HG03342 (cell line): ENCODE results near the gene NRXN3.

Experiments used
- ATAC-seq: cut with Tn5 transposase; IDR thresholded peaks from one replicate; pipeline ENCODE4 v1.9.1; 2021; ENCODE audit warnings: mild to moderate bottlenecking, moderate library complexity; ENCODE audit not compliant: unreplicated experiment

NRXN3 gene

DNA sequence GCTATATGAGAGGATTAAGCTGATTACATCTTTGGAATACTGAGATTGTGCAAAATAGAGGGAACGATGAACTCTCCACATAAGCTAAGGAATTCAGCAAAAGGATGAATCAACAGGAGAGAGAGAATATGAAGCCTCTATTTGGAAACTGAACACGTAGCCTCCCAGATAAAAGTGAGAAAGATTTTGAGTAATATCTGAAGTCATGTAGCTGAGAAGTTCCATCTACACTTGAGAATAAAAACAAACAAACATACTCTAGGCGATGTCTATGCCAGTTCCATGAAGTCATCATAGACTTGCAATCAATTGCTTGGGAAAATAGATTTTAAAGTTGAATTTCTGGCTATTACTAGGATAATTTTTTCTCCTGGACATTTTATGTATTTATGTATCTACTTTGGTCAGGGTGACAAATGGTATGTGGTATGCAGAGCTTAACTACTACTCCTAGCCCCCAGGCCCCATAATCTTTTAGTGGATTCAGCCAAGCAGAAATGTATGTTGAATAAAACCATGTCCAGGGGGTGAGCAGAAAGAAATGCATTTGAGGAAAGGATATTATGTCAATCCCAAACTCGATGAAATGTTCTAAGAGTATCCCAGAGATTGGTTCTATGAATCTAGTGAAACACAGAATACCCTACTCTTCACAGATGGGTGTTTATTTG lies 1413.7 kb downstream of the NRXN3 start:
- ATAC-seq: no peak

DNA sequence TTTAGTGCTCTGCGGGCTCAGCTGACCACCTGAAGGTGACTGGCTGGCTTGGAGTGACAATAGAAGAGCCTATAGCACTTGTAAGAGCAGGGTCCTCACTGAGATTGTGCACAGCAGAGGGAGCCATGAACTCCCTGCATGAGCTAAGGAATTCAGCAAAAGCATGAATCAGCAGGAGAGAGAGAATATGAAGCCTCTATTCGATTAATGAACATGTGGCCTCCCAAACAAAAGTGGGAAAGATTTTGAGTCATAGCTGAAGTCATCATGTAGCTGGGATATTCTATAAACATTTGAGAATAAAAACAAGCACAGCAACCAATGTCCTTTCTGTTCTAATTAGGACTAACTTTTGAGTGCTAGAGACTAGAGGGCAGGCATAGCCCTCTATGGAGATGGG lies 1414.5 kb downstream of the NRXN3 start:
- ATAC-seq: no peak

GRCh38 chr14:79585845-79586244 lies 1415.7 kb downstream of the NRXN3 start:
- ATAC-seq: no peak

DNA sequence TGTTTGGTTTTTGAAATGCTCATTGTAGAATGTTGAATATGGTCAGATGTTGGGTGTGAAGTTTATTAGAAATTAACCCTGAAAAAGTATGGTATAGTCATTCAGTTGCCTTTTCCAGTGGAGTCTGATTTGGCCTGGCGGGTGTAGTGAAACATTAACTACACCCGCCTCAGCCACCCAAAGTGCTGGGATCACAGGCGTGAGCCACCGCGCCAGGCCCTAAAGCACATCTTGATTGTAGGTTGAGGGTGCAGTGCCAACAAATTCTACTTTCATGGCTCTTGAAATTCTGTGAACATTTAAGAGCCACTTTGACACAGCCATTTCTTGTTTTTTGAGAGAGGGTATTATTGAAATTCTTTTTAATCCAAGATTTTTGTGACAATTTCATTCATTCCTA lies 1416.2 kb downstream of the NRXN3 start:
- no peak for ATAC-seq

DNA sequence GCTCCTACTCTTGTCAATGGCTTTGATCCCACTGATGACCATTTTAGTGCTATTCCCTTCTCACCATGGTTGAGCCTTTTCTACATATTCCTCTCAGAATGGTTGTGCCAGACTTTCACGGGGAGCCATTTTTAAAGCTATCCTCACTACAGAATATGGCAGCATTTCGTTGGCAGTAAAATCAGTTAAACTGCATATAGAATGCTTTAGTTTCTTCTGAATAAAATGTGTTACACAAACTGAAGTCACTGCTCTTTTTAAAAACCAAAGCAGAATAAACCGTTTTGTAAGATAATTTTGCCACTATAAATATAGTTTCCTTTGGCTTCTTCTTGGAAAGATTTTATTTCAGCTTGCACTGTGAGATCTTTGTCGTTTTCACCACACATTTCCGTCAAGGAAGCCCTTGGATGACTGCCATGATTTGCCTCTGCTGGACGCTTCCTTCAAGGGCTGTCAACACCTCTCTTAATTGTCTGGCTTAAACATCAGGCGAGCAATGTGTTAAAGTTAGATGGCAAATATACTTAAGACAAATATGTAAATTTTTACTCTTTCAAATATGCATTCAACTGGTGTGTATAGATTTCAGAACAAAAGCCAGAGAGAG lies 1416.9 kb downstream of the NRXN3 start:
- ATAC-seq: no peak

GRCh38 chr14:79587875-79588274 lies 1417.7 kb downstream of the NRXN3 start:
- no peak for ATAC-seq

- ATAC-seq: no peak
Measured at GRCh38 chr14:79588398-79588797, 1418.2 kb downstream of the NRXN3 start.

DNA sequence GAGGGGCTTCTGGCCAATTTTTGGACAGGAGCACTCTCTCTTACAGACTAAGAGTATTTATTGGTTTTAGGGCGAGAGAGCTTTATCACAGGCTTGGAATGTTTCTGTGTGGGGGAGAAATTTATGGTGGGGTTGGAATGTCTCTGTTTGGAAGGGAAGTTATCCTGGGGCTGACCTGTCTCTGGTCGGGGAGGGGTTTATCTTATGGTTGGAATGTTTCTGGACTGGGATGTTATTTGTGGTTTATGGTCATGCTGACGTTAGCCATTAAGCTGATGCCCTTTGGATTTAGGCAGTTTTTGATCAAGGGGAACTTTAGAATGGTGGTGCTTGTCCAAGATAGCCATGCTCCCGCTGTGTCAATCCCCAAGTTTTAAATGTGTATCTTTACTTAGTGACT lies 1426.4 kb downstream of the NRXN3 start:
- ATAC-seq: no peak

- ATAC-seq: no peak
Measured at GRCh38 chr14:79597566-79597965, 1427.4 kb downstream of the NRXN3 start.

DNA sequence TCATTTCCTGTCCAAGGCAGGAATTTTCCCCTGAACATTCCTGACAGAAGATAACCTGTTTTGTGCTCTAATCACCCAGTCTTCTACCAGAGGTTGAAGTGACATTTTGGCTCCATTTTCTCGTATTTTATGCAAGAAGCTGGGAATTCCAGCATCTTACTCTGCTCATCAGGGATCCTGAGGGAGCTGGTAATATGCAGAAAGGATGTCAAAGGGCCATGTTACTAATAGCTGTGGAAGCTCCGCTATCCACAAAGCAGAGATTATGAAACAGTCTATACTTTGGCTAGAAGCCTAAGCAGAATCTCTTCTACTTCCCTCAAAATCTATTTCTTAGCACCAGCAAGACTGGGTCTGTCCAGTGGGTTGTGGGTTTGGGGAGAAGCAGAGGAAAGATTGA lies 1428.2 kb downstream of the NRXN3 start:
- no peak for ATAC-seq

GRCh38 chr14:79599239-79599638 lies 1429.1 kb downstream of the NRXN3 start:
- no peak for ATAC-seq

GRCh38 chr14:79600406-79600805 lies 1430.2 kb downstream of the NRXN3 start:
- ATAC-seq: no peak

- ATAC-seq: no peak
Measured at GRCh38 chr14:79601579-79601978, 1431.4 kb downstream of the NRXN3 start.

DNA sequence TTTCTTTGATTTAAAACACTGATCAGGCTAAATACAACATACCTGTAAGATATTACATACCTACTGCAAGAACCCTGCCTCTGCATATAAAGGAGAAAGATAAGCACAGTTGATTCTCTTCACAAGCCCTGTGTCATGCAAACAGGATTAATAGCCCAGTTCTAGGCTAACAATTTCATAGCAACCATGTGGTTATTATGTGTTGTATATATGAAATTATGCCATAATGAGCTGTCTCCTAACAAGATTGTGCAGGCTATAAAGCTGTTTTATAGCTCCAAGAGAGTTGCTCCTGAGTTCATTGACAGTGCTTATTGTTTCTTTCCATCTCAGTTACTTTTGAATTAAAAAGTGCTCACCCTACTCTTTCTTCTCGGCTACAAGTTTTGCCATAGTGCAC lies 1431.9 kb downstream of the NRXN3 start:
- ATAC-seq: no peak

DNA sequence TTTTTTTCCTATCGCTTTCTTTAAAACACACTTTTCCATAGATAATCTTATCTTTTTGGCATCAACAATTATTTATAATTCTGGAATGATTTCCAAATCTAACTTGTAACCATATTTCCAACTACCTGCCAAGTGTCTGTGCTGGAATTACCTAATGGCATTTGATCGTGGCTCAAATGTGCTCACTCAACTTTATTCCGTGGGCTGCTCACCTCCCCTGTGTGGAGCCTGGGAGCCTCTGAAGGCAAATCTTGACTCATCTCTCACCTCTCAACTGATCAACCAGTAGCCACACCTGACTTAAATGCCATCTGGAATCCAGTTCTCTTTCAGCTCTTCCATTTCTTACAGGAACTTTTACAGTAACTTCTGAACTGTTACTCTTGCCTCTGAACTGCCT lies 1432.6 kb downstream of the NRXN3 start:
- ATAC-seq: no peak

DNA sequence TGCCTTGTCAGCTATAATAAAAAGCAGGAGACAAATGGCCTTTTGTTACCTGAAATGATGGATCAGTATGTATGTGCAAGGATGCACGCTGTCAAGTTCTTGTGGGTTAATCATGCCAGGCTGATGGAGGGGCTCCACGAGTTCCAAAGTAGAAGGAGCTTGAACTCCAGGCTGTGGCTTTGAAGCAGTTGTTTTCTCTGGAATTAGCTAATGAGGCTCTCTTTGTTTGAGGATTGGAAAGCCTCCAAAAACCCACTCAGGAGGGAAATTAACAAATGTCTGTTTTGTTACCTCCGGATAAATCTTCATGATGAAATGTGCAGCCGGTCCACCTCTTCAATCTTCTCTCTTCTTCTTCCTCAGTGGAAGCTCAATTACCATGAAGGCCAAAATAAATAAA lies 1435.7 kb downstream of the NRXN3 start:
- ATAC-seq: no peak

DNA sequence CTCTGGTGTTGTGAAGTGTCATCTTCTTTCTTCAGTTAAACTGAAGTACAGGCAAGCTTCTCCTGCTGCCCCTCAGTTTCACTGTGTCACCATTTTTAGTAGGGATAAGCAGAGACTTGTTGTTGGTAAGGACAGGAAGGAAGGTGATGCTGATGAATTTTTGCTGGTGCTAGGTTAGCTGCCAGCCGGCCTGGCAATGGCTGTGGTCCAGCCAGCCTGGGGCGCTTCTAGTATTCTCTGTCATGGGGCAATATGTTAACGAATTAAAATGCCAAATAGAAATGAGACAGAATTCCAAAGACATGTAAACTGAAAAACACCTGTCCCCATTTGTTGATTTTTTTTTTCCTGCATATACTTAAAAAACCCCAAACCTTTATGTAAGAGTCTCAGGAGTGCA lies 1438.3 kb downstream of the NRXN3 start:
- ATAC-seq: no peak

GRCh38 chr14:79613625-79614024 lies 1443.5 kb downstream of the NRXN3 start:
- no peak for ATAC-seq

DNA sequence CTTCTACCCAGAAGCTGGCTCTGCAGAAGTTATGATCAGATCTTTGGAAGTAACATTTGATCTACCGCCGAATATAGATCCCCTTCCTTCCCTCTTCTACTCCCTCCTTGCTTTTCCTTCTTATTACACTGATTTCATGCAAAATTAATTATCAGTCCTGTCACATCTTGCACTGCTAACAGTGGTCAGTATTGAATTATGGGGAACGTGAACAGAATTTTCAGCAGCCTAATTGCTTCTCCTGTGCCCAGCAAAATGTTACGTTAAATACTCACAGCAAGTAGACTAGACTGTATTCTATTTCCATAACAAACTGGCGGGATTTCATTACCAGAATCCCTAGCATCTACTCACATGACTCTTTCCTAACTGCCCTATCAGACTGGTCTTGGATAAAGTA lies 1444.3 kb downstream of the NRXN3 start:
- ATAC-seq: no peak

DNA sequence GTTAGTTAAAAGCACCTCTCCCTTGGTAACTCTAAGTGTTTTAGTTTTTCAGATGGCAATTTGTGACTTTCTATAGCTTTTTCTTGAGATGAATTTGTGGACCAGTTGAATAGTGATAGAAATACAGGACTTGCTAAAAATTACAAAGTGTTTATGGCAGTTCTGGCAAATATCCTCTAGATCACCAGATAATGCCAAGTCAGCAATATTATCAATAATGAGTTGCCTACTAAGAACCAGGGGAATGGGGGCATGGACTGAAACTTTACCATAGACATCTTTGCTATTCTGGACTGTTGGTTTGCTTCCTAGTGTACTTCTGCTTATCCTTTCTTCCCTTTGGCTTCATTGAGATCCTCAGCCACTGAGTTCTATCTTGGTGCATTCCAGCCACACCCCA lies 1456.9 kb downstream of the NRXN3 start:
- ATAC-seq: no peak

GRCh38 chr14:79629411-79630287 lies 1459.5 kb downstream of the NRXN3 start:
- no peak for ATAC-seq
